ENCODE results near the gene FBXO45.

Gene FBXO45

DNA sequence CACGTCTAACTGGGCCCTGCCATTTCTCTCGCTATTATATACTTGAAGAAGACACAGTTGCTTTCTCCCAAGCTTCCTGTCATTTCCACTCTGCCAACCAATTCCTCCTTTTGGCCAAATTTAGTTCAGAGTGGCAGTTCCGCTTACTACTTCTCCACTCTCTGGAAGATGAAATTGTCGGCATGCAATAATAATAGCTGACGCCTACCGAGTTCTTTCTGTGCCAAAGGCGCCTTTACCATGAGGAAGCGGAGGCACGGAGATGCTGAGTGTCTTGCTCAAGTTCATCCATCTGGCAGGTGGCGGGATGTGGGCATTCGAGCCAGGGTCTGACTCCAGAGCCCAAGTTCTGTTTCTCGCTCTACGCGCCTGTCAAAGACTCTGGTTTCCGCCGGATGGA, 56.4 kb downstream of the FBXO45 start:
- no peak for DNase-seq (ENCODE audit: low read depth)
- H3K4me3 ChIP-seq (ENCODE audit: low read length) = no peak overlapping the region
- TF ChIP-seq, protein P1, sequence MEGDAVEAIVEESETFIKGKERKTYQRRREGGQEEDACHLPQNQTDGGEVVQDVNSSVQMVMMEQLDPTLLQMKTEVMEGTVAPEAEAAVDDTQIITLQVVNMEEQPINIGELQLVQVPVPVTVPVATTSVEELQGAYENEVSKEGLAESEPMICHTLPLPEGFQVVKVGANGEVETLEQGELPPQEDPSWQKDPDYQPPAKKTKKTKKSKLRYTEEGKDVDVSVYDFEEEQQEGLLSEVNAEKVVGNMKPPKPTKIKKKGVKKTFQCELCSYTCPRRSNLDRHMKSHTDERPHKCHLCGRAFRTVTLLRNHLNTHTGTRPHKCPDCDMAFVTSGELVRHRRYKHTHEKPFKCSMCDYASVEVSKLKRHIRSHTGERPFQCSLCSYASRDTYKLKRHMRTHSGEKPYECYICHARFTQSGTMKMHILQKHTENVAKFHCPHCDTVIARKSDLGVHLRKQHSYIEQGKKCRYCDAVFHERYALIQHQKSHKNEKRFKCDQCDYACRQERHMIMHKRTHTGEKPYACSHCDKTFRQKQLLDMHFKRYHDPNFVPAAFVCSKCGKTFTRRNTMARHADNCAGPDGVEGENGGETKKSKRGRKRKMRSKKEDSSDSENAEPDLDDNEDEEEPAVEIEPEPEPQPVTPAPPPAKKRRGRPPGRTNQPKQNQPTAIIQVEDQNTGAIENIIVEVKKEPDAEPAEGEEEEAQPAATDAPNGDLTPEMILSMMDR (IDR thresholded peaks at IDR 0.05; ENCODE audit: insufficient read depth, low read depth, low read length, missing control alignments) = no peak

GRCh38 chr3:196625331-196625730, 56.9 kb downstream of the FBXO45 start:
- DNase-seq (ENCODE audit: low read depth) = no peak
- H3K4me3 ChIP-seq (ENCODE audit: low read length) = no peak overlapping the region
- TF ChIP-seq, protein P1 (IDR thresholded peaks at IDR 0.05; ENCODE audit: insufficient read depth, low read depth, low read length, missing control alignments) = no peak

DNA sequence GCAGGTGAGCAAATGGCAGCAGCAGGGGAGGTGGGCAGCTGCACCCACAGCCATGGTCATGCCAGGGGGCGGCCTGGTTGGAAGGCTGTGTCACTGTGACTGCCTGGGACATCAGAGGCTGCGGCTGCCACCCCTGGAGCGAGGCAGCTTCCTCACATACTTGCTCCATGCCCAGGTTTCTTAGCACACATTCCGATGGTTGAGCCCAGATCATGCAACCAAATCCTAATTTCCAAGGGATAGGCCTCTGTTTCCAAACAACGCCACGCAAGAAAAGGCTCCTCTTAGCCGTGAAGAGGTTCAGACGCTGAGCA, 59.4 kb downstream of the FBXO45 start:
- no peak for DNase-seq (ENCODE audit: low read depth)
- TF ChIP-seq, protein P1 (IDR thresholded peaks at IDR 0.05; ENCODE audit: insufficient read depth, low read depth, low read length, missing control alignments) = no peak
- H3K4me3 ChIP-seq (ENCODE audit: low read length) = no peak overlapping the region

DNA sequence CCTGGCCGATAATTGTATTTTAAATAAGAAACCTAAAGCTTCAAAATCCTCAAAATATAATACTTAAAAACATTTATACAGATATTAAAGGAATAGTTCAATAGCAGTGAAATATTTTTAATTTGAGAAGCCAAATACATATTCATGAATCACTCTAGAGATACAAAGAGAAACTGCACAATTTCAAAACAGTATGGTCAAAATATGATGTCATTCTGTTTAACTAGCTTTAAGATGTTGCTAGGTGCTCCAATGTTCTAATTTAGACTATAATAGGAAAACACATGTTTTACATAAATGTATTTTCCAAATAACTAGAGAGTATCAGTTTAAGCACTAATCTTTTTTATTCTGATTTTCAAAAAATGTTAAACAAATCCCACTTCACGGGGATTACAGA, 60.8 kb downstream of the FBXO45 start:
- H3K4me3 ChIP-seq (ENCODE audit: low read length) = no peak overlapping the region
- TF ChIP-seq, protein P1 (IDR thresholded peaks at IDR 0.05; ENCODE audit: insufficient read depth, low read depth, low read length, missing control alignments) = no peak
- no peak for DNase-seq (ENCODE audit: low read depth)

- DNase-seq (ENCODE audit: low read depth) = no peak
- peak overlapping the region; percentile 66 for H3K4me3 ChIP-seq (ENCODE audit: low read length)
- TF ChIP-seq, protein P1 (IDR thresholded peaks at IDR 0.05; ENCODE audit: insufficient read depth, low read depth, low read length, missing control alignments) = no peak
Observed at GRCh38 chr3:196631682-196632045, 63.2 kb downstream of the FBXO45 start.

GRCh38 chr3:196632046-196632751, 63.7 kb downstream of the FBXO45 start:
- DNase-seq (ENCODE audit: low read depth) = peak; percentile 71
- peak overlapping the region; percentile 66 for H3K4me3 ChIP-seq (ENCODE audit: low read length)
- TF ChIP-seq, protein P1 (IDR thresholded peaks at IDR 0.05; ENCODE audit: insufficient read depth, low read depth, low read length, missing control alignments) = peak; percentile 26

DNA sequence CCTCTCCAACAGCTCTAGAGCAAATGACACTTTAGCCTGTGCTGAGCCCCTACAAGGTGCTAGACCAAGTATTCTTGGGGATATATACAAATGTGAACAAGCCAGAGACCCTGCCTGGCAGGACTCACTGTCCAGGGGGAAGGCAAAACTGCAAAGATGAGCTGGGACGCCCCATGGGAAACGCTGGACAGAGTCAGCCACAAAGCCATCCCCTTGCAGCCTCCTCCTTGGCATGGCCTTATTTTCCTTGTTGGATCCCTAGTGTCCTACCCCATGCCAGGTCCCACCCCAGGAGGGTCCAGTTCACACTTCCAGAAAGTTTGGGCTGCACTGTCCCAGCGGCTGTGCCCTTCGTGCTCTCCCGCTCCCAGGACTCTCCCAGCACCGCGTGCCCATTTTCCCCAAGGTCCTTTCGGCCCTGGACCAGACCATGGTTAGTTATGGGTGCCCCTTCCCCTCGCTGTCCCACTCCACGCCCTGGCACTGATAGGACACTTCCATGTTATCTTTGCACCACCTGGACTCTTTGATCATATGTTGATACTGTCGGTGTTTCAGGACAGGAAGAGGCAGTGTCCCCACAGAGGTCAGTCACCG, 65.2 kb downstream of the FBXO45 start:
- TF ChIP-seq, protein P1 (IDR thresholded peaks at IDR 0.05; ENCODE audit: insufficient read depth, low read depth, low read length, missing control alignments) = no peak
- H3K4me3 ChIP-seq (ENCODE audit: low read length) = no peak overlapping the region
- no peak for DNase-seq (ENCODE audit: low read depth)
